Astrocyte of the cerebellum (primary cell): Measurements from ENCODE around the gene CNTNAP2.

Experiments
- DNase-seq: peaks from one replicate; pipeline ENCODE4 v3.0.0-alpha.2; 2011; ENCODE audit warnings: low read depth
- H3K4me3 ChIP-seq: 2 replicates; pipeline ENCODE4 v1.5.1; 2011; ENCODE audit warnings: mild to moderate bottlenecking, low read depth, low read length, moderate library complexity
- in situ Hi-C: cut with HindIII; loops from 2 replicates; pipeline ENCODE4 v1.10.0; 2017; ENCODE audit warnings: low sequenced_read_pairs
- TF ChIP-seq, protein P1 (sequence below): IDR thresholded peaks from 2 replicates; pipeline ENCODE4 v1.5.1; 2012; ENCODE audit warnings: low read length, low read depth, moderate library complexity, mild to moderate bottlenecking; ENCODE audit errors: missing control alignments

Gene CNTNAP2

DNA sequence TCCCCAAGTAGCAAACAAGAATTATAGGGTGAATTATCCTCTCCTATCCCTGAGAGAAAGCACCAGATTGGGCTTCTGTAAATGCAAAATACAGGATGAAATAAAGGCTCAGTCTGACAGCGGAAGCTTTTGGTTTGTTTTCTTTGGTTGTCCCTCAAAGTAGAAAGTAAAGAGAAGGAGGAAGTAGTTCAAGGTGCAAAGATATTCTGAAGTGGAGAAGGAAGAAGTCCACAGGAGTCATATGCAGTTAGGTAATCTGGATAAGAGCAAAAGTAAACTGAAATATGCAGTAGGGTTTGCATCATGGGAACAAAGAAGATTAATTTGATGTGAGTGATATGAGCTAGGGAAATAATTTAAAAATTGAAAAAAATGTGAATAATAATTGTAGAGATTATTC lies 1071.9 kb downstream of the CNTNAP2 start:
- in situ Hi-C loops, result no loop called here
- TF ChIP-seq, protein P1, sequence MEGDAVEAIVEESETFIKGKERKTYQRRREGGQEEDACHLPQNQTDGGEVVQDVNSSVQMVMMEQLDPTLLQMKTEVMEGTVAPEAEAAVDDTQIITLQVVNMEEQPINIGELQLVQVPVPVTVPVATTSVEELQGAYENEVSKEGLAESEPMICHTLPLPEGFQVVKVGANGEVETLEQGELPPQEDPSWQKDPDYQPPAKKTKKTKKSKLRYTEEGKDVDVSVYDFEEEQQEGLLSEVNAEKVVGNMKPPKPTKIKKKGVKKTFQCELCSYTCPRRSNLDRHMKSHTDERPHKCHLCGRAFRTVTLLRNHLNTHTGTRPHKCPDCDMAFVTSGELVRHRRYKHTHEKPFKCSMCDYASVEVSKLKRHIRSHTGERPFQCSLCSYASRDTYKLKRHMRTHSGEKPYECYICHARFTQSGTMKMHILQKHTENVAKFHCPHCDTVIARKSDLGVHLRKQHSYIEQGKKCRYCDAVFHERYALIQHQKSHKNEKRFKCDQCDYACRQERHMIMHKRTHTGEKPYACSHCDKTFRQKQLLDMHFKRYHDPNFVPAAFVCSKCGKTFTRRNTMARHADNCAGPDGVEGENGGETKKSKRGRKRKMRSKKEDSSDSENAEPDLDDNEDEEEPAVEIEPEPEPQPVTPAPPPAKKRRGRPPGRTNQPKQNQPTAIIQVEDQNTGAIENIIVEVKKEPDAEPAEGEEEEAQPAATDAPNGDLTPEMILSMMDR, result no peak
- DNase-seq, result no peak
- no peak overlapping the region for H3K4me3 ChIP-seq

DNA sequence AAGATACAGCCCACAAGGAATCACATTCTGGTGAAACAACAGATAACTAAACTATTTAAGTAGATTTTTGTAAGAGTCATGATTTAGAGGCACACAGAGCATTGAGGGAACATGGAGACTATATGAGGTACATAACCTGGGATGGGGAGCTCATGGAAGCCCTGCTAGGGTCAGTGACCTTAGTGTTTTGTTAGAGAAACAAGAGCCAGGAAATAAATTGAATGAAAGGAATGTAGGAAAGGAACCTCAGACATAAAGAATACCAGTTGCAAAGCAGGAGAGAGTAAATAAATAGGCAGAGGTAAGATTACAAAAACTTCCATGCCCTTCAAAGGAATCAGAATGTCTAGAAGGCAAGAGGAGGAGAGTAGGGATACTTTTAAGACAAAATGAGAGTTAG lies 1076.9 kb downstream of the CNTNAP2 start:
- TF ChIP-seq, protein P1, result no peak
- in situ Hi-C loops, result no loop called here
- H3K4me3 ChIP-seq, result no peak overlapping the region
- DNase-seq, result no peak

DNA sequence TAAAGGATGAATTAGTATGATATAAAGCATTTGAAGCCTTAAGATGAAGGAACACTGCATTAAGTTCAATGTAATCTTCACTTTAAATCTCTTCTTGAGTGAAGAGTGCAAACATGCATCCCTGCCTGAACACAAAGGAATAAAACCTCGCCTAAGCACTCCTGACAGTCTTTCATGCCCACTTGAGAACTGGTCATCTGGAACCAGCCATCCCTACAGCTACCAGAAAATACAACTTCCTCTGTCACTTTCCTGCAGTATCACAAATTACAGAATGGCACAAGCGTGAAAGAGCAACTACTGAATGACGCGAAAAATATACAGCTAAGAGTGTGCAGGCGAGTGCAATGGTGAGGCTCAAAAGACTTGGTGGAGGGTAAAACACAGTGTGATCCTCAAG lies 1079.9 kb downstream of the CNTNAP2 start:
- H3K4me3 ChIP-seq, result no peak overlapping the region
- DNase-seq, result no peak
- in situ Hi-C loops, result no loop called here
- TF ChIP-seq, protein P1, result no peak

DNA sequence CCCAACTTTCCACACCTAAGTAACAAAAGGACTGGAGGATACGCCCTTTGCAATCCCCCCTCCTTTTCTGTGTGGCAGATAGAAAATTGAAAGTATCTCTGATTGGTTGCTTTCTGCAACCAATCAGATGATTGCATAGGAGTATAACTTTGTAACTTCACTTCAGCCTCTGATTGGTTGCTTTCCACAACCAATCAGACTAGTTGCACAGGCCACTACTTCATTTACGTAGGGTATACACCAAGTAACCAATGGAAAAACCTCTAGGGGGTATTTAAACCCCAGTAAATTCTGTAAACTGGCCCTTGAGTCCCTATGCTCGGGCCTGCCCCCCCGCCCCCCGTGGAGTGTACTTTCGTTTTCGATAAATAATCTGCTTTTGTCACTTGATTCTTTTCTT lies 1080.4 kb downstream of the CNTNAP2 start:
- in situ Hi-C loops, result no loop called here
- H3K4me3 ChIP-seq, result no peak overlapping the region
- TF ChIP-seq, protein P1, result no peak
- DNase-seq, result no peak

DNA sequence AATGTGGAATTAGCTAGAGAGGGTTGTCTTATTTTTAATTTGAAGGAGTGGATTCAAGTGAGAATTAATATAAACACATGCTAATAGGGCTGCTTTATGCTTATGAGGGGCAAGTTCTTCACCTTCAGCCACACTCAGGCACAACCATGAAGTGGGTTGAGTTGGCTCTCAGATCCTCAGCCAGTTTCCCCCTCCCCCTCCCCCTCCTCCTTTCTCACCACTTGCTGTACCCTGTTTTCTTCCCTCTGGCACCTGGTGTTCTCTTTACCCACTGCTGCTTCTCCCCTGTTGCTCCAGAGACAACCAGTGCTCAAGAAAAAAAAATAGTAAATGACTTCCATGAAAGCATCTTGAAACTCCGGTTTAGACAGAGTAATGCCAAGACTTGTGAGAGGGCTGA lies 1083.3 kb downstream of the CNTNAP2 start:
- no peak for DNase-seq
- TF ChIP-seq, protein P1, result no peak
- no peak overlapping the region for H3K4me3 ChIP-seq
- in situ Hi-C loops, result no loop called here

DNA sequence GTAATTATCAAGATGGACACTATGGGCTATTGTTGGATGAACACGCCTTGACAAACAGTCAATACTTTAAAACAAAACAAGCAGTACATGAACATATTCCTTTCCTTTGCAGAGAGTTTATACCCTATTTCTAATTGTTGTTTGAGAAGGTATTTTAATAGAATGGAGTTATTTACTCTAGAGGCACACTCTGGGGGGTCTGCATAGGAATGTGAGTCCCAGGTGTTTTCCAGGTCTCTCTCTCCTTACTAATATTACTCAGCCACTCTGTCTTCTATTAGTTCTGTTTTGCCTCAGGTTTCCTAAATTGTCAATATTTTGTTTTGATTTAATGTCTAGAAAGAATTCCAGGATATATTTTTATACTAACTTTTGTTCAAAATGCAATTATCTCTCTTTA lies 1091.4 kb downstream of the CNTNAP2 start:
- H3K4me3 ChIP-seq, result no peak overlapping the region
- in situ Hi-C loops, result no loop called here
- TF ChIP-seq, protein P1, result no peak
- DNase-seq, result no peak

DNA sequence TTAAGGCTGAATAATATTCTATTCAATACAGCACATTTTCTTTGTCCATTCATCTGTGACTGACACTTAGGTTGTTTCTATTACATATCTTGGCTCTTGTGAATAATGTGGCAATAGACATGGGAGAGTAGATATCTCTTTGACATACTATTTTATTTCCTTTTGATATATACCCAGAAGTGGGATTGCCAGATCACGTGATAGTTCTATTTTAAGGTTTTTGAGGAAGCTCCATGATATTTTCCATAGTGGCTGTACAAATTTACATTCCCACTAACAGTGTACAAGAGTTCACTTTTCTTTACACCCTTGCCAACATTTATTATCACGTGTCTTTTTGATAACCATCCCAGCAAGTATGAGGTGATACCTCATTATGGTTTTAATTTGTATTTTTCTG lies 1114.7 kb downstream of the CNTNAP2 start:
- DNase-seq, result no peak
- H3K4me3 ChIP-seq, result no peak overlapping the region
- in situ Hi-C loops, result no loop called here
- TF ChIP-seq, protein P1, result no peak
